ENCODE results near the gene CLP1.

- TF ChIP-seq, protein P1, sequence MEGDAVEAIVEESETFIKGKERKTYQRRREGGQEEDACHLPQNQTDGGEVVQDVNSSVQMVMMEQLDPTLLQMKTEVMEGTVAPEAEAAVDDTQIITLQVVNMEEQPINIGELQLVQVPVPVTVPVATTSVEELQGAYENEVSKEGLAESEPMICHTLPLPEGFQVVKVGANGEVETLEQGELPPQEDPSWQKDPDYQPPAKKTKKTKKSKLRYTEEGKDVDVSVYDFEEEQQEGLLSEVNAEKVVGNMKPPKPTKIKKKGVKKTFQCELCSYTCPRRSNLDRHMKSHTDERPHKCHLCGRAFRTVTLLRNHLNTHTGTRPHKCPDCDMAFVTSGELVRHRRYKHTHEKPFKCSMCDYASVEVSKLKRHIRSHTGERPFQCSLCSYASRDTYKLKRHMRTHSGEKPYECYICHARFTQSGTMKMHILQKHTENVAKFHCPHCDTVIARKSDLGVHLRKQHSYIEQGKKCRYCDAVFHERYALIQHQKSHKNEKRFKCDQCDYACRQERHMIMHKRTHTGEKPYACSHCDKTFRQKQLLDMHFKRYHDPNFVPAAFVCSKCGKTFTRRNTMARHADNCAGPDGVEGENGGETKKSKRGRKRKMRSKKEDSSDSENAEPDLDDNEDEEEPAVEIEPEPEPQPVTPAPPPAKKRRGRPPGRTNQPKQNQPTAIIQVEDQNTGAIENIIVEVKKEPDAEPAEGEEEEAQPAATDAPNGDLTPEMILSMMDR (IDR thresholded peaks at IDR 0.05): no peak
- TF ChIP-seq POLR2A (IDR thresholded peaks at IDR 0.05): no peak
- TF ChIP-seq EP300 (IDR thresholded peaks at IDR 0.05): no peak
- TF ChIP-seq POLR2AphosphoS5 (IDR thresholded peaks at IDR 0.05): no peak
Measured at GRCh38 chr11:57643802-57644201, 13.8 kb upstream of the CLP1 start.

Data from upper lobe of left lung (tissue), 4 donors.